Activated naive CD4-positive, alpha-beta T cell treated with anti-CD3 and anti-CD28 coated beads, Interleukin-2, amount 50 U/mL, for 24 hours (primary cell): ENCODE measurements around the gene CES5A.
"Not testable (repeated sequence)": the region's sequence is repeated elsewhere in the genome, so short reads cannot be mapped to it uniquely, and the experiment has no call there.

ENCODE experiments used
- H3K27ac Mint-ChIP-seq: one replicate; pipeline ENCODE4 v1.8.0; 2021; ENCODE audit warnings: mild to moderate bottlenecking, mixed read lengths
- H3K27me3 Mint-ChIP-seq: one replicate; pipeline ENCODE4 v1.8.0; 2021; ENCODE audit warnings: mixed read lengths
- H3K36me3 Mint-ChIP-seq: one replicate; pipeline ENCODE4 v1.8.0; 2021; ENCODE audit warnings: mixed read lengths
- H3K4me1 Mint-ChIP-seq: one replicate; pipeline ENCODE4 v1.8.0; 2021; ENCODE audit warnings: mixed read lengths
- H3K4me3 Mint-ChIP-seq: one replicate; pipeline ENCODE4 v1.8.0; 2021; ENCODE audit warnings: mild to moderate bottlenecking, mixed read lengths
- H3K9me3 Mint-ChIP-seq: one replicate; pipeline ENCODE4 v1.8.0; 2021; ENCODE audit warnings: mixed read lengths

The CES5A gene

DNA sequence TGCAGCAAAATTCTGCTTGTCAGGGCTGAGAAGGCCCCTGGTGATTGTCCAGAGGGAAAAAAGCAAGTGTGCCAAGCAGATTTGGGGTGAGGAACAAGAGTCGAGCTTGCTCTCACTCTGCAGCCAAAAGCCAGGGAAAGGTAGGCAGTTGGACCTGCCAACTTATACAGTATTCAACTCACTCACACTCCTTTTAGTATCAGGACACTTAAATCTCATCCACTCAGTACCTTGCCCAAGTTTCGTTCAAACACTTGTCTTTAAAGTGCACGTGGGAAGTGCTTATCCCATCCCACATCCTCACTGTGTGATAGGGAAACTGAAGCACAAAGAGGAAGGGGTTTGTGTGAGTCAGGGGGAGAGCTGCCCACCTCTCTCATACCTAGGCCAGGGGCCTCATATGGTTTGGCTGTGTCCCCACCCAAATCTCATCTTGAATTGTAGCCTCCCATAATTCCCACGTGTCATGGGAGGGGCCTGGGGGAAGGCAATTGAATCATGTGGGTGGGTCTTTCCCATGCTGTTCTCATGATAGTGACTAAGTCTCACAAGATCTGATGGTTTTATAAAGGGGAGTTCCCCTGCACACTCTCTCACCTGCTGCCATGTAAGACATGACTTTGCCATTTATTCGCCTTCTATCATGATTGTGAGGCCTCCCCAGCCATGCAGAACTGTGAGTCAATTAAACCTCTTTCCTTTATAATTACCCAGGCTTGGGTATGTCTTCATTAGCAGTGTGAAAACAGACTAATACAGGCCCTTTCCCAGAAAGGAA is 25.6 kb upstream of the CES5A start:
- Mint-ChIP-seq H3K9me3 (peaks cover 11% of the 10 kb centered on the region), H3K4me1 (no peaks in the 10 kb centered on the region), H3K36me3 (peaks cover 2% of the 10 kb centered on the region), H3K27ac (no peak overlapping the region), H3K27me3 (peaks cover 5% of the 10 kb centered on the region), H3K4me3 (no peak overlapping the region)

DNA sequence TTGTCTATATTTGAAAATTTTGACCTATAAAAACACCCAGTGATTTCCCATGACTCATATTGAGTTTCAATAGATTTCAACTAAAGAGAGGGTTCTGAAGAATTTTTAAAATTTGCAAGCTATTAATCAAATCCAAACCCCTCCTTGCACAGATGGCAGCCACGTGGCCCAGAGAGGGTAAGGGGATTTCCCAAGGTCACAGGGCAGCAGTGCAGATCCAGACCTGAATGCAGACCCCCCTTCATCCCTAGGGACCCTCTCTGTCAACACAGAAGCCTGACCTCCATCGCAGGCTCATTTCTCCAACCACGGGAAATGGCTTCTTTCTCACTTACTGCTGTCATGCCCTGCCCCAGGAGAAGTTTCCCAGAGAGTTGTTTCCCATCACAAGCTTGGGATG is 24.7 kb upstream of the CES5A start:
- H3K9me3 Mint-ChIP-seq, result peaks cover 11% of the 10 kb centered on the region
- H3K36me3 Mint-ChIP-seq, result peaks cover 2% of the 10 kb centered on the region
- no peak overlapping the region for H3K27ac Mint-ChIP-seq
- H3K27me3 Mint-ChIP-seq, result peaks cover 4% of the 10 kb centered on the region
- no peak overlapping the region for H3K4me3 Mint-ChIP-seq
- no peaks in the 10 kb centered on the region for H3K4me1 Mint-ChIP-seq

DNA sequence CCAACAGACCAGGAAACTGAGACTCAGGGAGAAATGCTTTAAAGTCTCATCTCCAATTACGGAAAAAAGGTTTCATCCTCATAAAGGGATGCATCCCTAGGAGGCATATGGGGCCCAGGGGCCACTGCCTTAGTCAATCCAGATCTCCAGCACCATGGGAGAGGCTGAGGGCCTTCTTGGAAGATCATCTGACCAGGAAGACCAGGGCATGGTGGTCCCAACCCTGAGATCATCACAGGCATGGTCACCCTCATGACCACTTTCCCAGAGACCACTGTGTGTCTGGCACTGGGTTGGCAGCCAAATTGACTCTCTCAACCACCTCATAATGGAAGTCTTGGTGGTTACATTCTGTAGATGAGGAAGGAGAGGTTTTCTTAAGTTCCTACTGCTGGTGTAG is 23.4 kb upstream of the CES5A start:
- no peak overlapping the region for H3K4me3 Mint-ChIP-seq
- peaks cover 2% of the 10 kb centered on the region for H3K36me3 Mint-ChIP-seq
- H3K4me1 Mint-ChIP-seq, result no peaks in the 10 kb centered on the region
- H3K9me3 Mint-ChIP-seq, result peaks cover 10% of the 10 kb centered on the region
- no peak overlapping the region for H3K27ac Mint-ChIP-seq
- peaks cover 2% of the 10 kb centered on the region for H3K27me3 Mint-ChIP-seq

DNA sequence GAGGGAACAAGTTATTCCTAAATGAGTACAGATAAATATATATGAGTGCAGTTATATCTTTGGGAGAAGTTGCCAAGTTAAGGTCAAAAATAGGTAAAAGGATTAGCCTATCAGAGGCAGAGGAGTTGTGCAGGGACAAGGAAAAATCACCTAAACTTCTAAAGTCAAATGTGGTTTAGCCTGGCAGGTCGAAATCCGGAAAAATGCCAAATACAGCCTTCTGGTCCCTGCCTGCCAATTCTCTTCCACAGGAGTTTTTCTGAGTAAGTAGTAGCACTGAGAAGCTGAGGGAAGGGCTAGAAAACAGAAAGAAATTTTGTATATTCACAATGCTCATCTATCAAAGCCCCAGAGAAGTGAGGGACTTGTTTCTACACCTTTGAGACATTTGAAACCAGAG is 17.6 kb upstream of the CES5A start:
- Mint-ChIP-seq H3K36me3 (peaks cover 2% of the 10 kb centered on the region), H3K4me1 (no peaks in the 10 kb centered on the region), H3K9me3 (peaks cover 29% of the 10 kb centered on the region), H3K27ac (no peak overlapping the region), H3K27me3 (peaks cover 2% of the 10 kb centered on the region), H3K4me3 (no peak overlapping the region)

DNA sequence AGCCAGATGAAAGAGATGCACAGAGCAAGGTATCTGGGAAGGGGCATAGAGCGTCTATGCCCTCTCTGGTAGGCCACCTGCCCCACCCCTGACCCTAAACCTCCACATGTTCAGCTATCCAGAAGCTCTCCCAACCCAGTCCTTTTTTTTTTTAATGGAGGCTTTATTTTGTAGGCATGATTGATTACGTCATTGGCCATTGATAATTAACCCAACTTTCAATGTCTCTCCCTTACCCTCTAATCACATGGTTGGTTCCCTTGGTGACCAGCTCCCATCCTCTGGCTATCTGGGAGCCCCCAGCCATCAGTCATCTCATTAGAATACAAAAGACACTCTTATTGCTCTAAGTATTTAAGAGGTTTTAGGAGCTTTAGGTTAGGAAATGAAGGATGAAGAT is 14.3 kb upstream of the CES5A start:
- H3K27me3 Mint-ChIP-seq, result peaks cover 4% of the 10 kb centered on the region
- no peak overlapping the region for H3K4me3 Mint-ChIP-seq
- H3K4me1 Mint-ChIP-seq, result no peaks in the 10 kb centered on the region
- peaks cover 2% of the 10 kb centered on the region for H3K36me3 Mint-ChIP-seq
- H3K9me3 Mint-ChIP-seq, result peaks cover 24% of the 10 kb centered on the region
- H3K27ac Mint-ChIP-seq, result no peak overlapping the region

DNA sequence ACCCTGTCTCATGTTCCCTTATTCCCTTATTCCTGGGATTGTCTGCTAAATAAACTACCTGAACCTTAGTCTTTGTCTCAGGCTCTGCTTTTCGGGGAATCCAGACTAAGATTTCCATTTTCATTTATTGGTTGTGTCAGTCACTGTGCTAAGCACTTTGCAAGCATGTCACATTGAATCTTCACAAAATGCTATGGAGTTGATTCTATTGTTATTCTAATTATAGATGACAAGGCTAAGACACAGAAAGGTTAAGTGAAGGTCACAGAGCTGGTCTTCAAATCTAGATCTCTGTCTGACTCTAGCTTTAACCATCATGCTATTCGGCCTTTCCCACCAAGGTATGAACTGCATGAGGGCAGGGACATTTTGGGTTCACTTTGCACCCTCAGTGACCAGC is 13.4 kb upstream of the CES5A start:
- H3K36me3 Mint-ChIP-seq, result peaks cover 2% of the 10 kb centered on the region

DNA sequence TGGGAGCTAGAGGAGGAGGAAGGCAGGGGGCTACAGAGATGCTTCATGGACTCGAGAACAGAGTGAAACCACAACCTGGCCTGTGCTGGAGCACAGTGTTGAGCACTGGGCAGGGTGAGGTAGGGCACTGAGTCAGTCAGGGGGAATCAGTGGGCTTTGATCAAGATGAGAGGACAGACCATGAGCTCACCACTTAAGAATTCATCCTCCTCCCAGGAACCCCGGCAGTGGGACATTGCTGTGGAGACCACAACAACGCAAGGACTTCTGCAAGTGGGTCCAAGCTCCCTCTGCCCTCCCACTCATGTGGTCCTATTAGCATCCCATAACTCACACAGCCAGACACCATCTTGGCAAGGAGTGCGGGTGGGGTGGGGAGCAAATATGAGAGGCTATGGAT is 1.7 kb upstream of the CES5A start:
- H3K36me3 Mint-ChIP-seq, result no peaks in the 10 kb centered on the region
- no peak overlapping the region for H3K4me3 Mint-ChIP-seq
- H3K27ac Mint-ChIP-seq, result no peak overlapping the region
- H3K27me3 Mint-ChIP-seq, result peaks cover 1% of the 10 kb centered on the region
- H3K9me3 Mint-ChIP-seq, result peaks cover 4% of the 10 kb centered on the region
- H3K4me1 Mint-ChIP-seq, result no peaks in the 10 kb centered on the region

More for the DNA sequence above, 13.4 kb upstream of the CES5A start:
- H3K4me3 Mint-ChIP-seq, result no peak overlapping the region
- peaks cover 4% of the 10 kb centered on the region for H3K27me3 Mint-ChIP-seq
- H3K9me3 Mint-ChIP-seq, result peaks cover 24% of the 10 kb centered on the region
- no peak overlapping the region for H3K27ac Mint-ChIP-seq
- no peaks in the 10 kb centered on the region for H3K4me1 Mint-ChIP-seq

DNA sequence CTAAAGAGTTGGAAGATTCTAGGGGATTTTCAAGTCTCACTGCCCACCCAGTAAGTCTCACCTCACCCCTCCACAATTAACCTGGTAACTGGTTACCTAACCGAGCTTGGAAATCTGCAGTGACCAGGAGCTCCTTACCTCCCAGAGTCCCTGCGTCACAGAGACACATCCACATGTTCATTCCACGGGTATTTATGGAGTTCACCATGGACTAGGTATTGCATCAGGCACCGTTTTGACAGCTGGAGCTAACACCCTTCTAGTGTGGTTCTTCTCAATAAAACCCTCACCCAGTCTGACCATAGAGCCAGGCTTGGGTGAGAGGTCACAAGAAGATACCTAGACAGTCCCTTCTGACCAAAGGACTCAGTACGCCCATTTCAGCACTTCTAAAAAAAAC is 2.1 kb downstream of the CES5A start:
- Mint-ChIP-seq H3K4me3 (no peak overlapping the region), H3K27ac (no peak overlapping the region), H3K4me1 (no peaks in the 10 kb centered on the region), H3K36me3 (no peaks in the 10 kb centered on the region), H3K27me3 (peaks cover 1% of the 10 kb centered on the region), H3K9me3 (no peaks in the 10 kb centered on the region)

DNA sequence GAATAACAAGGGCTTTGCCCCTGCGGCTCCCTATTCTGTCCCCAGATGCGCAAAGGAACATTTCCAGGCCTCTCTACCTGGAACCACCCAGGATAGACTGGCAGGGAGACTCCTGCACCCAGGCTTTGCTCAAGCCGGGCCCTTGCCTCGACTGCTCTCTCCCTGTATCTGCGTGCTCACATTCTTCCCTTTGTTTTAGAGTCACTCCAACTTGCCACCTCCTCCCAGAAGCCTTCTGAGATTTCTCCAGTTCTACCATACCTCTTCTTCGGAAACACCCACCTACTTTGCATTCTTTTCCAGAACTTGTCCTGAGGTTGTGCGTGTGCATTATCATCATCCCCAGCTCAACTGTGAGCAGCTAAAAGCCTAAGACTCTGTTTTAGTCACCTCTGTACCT is 3.0 kb downstream of the CES5A start:
- H3K27ac Mint-ChIP-seq, result no peak overlapping the region
- no peaks in the 10 kb centered on the region for H3K9me3 Mint-ChIP-seq
- H3K4me3 Mint-ChIP-seq, result no peak overlapping the region
- H3K27me3 Mint-ChIP-seq, result peaks cover 4% of the 10 kb centered on the region
- no peaks in the 10 kb centered on the region for H3K4me1 Mint-ChIP-seq
- no peaks in the 10 kb centered on the region for H3K36me3 Mint-ChIP-seq

DNA sequence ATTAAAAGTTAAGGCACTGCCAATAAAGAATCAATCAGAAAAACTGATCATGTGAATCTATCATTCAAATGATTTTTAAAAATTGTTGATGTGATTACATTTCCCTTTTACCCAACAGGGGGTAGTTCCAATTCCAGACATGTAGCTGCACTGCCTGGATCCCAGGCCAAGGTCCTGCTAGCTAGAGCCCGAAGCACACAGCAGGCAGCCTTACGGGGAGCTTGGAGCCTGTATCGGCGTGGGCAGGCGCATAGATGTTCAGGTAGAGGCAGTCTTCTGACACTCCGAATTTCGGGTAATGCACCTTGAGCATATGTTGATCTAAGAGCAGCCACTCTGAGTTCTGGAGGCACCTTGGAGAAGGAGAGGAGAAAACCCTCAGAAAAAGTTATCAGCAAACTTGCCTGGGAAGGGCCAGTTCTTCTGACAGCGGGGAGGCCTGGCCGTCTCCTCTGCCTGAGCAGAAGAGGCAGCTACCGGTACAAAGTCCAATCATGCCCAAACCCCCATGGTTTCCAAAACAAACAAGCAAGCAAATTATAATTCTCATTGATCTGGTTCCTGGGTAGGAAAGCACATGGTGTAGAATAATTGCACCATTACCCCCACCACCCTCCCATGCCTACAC is 3.6 kb downstream of the CES5A start:
- Mint-ChIP-seq H3K9me3 (no peaks in the 10 kb centered on the region), H3K27ac (no peak overlapping the region), H3K4me1 (no peaks in the 10 kb centered on the region), H3K27me3 (peaks cover 4% of the 10 kb centered on the region), H3K36me3 (no peaks in the 10 kb centered on the region), H3K4me3 (no peak overlapping the region)

DNA sequence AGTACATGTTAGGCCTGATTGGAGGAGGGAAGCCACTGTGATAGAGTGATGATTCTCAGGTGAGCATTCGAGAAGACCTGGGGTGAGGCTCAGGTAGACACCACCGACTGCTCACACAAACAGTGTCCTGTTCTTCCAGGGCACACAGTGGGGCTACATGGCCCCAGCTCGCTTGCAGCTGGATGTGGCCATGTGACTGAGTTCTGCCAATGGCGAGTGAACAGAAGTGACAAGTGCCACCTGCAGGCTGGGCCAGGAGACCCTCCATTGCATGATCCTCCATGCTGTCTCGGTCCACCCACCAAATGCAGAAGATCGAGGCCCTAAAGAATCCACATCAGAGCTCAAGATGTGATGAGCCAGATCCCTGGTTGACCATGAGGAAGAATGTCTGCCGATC is 6.2 kb downstream of the CES5A start:
- Mint-ChIP-seq H3K27ac (no peak overlapping the region), H3K9me3 (no peaks in the 10 kb centered on the region), H3K4me1 (no peaks in the 10 kb centered on the region), H3K36me3 (no peaks in the 10 kb centered on the region), H3K27me3 (peaks cover 3% of the 10 kb centered on the region), H3K4me3 (no peak overlapping the region)

DNA sequence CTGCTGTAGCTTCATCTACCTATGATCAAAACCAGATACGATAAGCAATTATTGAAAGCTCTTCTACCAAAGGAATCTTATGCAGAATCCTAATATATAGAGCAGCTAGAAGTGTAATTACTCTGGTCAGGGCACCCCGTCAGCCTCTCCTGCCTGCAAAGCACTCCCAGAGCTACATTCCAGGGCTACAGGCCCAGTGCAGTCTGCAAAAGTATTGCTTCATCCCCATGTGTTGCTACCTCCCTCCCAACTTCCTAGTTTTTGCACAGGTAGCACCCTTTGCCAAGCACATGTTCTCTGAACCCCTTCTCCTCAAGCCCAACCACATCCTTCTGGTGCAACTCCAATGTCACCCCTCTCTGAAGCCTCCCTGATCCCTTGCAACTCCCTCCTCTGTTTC is 7.0 kb downstream of the CES5A start:
- Mint-ChIP-seq H3K27me3 (peaks cover 3% of the 10 kb centered on the region), H3K9me3 (no peaks in the 10 kb centered on the region), H3K27ac (no peak overlapping the region), H3K36me3 (no peaks in the 10 kb centered on the region), H3K4me1 (no peaks in the 10 kb centered on the region), H3K4me3 (no peak overlapping the region)

DNA sequence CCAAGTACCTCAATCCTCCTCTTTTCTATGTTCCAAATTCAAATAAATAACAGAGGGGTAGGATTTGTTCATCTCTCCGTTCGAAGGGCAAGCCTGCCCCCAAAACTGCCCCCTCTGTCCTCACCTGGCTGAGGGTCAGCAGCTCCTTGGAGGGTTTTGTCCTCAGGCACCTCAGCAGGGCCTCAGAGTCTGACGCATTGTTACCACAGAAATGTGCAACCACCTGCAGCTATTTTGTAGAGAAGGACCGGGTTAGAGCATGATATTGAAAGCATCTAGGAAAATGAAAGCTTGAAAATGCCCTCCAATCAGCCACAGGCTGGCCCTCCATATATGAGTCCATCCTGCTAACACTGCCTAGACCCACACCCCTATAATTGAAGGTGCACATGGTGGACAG is 13.9 kb downstream of the CES5A start:
- peaks cover 1% of the 10 kb centered on the region for H3K27me3 Mint-ChIP-seq
- no peaks in the 10 kb centered on the region for H3K4me1 Mint-ChIP-seq
- no peaks in the 10 kb centered on the region for H3K9me3 Mint-ChIP-seq
- H3K4me3 Mint-ChIP-seq, result no peak overlapping the region
- no peaks in the 10 kb centered on the region for H3K36me3 Mint-ChIP-seq
- no peak overlapping the region for H3K27ac Mint-ChIP-seq

DNA sequence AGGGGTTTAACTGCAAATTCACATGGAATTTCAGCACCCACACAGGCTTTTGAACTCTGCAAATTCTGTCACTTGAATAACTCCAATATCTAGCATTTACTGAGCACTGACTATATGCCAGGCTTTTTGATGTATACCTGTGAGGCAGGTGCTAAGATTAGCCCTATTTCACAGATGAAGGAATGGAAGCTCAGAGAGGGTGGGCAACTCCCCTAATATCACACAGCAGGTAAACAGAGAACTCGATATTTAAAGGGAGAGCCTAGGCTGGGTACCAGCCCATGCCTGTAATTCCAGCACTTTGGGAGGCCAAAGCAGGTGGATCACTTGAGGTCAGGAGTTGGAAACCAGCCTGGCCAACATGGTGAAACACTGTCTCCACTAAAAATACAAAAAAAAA is 17.5 kb downstream of the CES5A start:
- H3K27ac Mint-ChIP-seq, H3K4me1 Mint-ChIP-seq, H3K36me3 Mint-ChIP-seq, H3K9me3 Mint-ChIP-seq, H3K27me3 Mint-ChIP-seq, H3K4me3 Mint-ChIP-seq: not testable (repeated sequence)

DNA sequence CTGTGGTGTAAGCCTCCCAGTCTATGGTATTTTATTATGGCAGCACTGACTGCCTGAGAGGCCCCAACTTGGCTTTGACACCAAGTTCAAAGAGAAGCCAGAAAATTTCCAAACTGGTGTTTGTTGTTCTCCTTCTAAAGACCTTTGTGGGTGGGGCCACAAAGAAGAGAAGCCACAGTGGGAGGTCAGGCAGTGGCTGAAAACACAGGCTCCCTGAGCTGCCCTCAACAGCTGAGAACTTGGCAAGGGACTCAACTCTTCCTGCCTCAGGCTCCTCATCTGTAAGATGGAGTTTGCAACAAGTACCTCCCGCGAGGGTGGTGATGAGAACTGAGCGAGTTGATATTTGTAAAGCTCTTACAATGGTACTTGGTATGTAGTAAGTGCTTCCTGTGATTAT is 18.2 kb downstream of the CES5A start:
- Mint-ChIP-seq H3K27me3 (peaks cover 6% of the 10 kb centered on the region), H3K4me3 (no peak overlapping the region), H3K36me3 (no peaks in the 10 kb centered on the region), H3K4me1 (no peaks in the 10 kb centered on the region), H3K9me3 (no peaks in the 10 kb centered on the region), H3K27ac (no peak overlapping the region)

DNA sequence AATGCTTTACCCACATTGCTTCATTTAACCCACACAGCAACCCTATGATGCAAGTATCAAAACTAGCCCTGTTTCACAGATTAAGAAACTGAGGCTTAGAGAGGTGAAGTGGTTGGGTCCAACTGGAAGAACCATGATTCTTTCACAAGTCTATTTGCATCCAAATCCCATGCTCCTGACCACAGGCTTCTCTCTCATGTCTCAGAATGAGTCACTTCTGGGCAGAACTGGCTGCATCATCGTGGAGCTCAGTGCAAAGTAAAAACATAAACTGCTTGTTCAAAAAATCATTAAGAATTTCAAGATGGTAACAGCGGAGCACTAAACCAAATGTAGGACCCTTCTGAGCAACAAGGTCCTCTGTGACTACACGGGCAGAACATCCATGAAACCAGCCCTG is 22.1 kb downstream of the CES5A start:
- Mint-ChIP-seq H3K36me3 (no peaks in the 10 kb centered on the region), H3K9me3 (no peaks in the 10 kb centered on the region), H3K4me3 (no peak overlapping the region), H3K27me3 (peaks cover 13% of the 10 kb centered on the region), H3K27ac (no peak overlapping the region), H3K4me1 (no peaks in the 10 kb centered on the region)

DNA sequence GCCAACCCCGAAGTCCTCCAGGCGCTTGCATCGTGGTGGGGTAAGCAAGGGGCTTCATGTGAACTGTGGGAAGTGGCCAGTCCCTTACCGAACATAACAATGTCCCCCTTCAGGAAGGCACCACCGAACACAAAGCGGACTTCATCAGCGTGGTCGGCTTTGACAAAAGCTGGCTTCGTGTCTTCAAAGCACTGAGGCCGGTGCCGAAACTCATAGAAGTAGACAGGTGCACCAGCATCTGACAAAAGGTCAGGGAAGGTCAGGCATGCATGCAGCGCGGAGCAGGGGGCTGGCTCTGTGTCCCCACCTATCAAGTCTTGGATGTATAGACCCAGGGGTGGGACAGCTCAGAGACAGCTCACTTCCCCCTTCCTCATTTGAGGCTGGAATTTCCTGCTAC is 25.6 kb downstream of the CES5A start:
- Mint-ChIP-seq H3K27ac (no peak overlapping the region), H3K4me1 (no peaks in the 10 kb centered on the region), H3K4me3 (no peak overlapping the region), H3K27me3 (peaks cover 16% of the 10 kb centered on the region), H3K9me3 (no peaks in the 10 kb centered on the region), H3K36me3 (no peaks in the 10 kb centered on the region)
